GM21529 (cell line): Measurements from ENCODE around the gene CEP97.
"Not testable (repeated sequence)": the region's sequence is repeated elsewhere in the genome, so short reads cannot be mapped to it uniquely, and the experiment has no call there.

Experiments
- ATAC-seq: cut with Tn5 transposase; IDR thresholded peaks from one replicate; pipeline ENCODE4 v1.9.1; 2021; ENCODE audit not compliant: unreplicated experiment

CEP97 gene

DNA sequence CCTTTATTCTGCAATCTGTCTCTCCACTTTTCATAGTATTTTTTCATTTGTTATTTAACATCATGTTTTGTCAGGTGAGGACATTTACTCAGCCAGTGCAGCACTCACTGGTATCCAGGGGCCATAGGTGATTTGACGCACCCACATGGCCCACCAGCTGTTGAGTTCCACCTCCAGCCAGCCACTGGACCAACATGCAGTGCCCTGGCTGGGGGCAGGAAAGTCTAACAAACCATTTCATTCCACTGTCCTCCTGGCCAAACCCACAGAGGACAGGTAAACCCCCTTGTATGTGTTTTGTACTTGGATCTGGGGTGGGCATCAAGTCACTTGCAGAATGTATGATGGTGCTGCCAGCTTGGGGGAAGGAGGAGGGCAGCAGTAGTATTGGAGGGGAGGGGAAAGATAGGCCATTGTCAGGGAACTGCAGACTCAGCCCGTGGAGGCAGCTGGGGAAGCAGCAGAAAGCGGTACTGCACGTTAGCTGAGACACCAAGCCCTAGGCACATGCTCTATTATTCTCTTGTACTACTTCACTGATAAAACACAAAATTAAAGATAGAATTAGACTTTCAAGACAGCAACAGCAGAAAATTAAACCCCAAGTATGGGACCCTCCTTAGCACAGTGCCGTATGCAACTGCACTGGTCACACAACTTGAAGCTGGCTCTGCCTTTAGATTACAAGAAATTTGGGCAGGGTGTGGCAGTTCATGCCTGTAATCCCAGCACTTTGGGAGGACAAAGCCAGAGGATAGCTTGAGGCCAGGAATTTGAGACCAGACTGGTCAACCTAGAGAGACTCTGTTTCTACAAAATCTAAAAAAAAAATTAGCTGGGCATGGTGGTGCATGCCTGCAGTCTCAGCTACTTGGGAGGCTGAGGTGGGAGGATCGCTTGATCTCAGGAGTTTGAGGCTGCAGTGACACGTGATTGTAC is 22.4 kb upstream of the CEP97 start:
- ATAC-seq, result no peak

- ATAC-seq, result no peak
Measured at GRCh38 chr3:101702726-101703125, 21.7 kb upstream of the CEP97 start.

DNA sequence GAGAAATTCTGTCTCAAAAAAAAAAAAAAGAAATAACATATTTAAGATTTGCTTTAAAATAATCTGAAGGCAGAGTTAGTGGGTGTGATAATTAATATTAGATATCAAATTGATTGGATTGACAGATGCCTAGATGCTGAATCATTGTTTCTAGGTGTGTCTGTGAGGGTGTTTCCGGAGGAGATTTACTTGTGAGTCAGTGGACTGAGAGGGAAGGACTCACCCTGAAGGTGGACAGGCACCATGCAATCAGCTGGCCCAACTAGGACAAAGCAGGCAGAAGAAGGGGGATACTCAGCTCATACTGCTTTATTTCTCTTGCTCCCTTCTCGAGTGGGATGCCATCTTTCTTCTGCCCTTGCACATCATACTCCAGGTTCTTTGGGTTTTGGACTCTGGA is 21.2 kb upstream of the CEP97 start:
- no peak for ATAC-seq

- not testable (repeated sequence) for ATAC-seq
Measured at GRCh38 chr3:101704639-101705038, 19.8 kb upstream of the CEP97 start.

- no peak for ATAC-seq
Measured at GRCh38 chr3:101709126-101709525, 15.3 kb upstream of the CEP97 start.

- ATAC-seq, result no peak
Measured at GRCh38 chr3:101718455-101718854, 6.0 kb upstream of the CEP97 start.

- ATAC-seq, result no peak
Measured at GRCh38 chr3:101719604-101720185, 4.7 kb upstream of the CEP97 start.

DNA sequence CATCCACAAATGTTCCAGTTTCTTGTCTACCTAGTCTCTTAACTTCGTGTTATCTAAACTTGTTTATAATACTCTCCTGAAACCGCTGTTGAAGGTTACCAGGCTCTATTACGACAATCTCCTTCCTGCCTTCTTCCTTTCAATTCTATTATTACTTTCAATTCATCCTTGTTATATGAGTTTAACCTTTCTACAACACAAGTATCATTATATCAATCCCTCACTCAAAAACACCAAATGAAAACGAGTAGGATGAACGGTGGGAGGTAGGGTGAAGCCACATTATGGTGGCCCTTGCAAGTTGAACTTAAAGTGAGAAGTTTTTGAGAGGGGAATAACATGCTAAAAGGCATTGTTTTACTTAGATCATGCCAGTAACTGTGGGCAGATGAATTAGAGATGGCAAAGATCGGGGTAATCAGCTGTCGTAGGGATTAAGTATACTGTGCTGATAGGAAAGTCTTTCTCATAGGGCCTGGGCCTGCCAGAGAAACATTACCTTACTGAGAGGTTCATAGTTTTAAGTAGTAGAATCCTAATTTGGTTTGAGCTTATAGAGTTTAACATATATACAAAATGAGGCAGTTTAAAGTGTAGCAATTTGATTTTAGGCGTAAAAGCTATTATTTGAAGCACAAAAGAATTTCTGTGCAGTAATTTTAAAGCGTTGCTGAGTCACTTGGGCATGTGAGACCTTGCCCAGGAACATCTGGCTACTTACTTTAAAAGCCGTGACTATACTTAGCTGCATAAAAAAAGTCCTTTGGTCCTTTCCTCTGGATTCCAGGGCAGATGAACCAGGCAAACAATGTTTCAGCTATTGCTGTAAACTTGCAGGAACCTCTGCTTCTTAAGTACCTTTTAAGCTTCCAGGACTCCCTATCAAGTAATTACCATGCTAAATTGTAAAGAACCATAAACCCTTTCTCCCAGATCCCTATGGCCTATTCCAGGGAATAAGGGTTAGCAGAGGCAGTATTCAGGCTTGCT is 3.3 kb upstream of the CEP97 start:
- ATAC-seq, result no peak

DNA sequence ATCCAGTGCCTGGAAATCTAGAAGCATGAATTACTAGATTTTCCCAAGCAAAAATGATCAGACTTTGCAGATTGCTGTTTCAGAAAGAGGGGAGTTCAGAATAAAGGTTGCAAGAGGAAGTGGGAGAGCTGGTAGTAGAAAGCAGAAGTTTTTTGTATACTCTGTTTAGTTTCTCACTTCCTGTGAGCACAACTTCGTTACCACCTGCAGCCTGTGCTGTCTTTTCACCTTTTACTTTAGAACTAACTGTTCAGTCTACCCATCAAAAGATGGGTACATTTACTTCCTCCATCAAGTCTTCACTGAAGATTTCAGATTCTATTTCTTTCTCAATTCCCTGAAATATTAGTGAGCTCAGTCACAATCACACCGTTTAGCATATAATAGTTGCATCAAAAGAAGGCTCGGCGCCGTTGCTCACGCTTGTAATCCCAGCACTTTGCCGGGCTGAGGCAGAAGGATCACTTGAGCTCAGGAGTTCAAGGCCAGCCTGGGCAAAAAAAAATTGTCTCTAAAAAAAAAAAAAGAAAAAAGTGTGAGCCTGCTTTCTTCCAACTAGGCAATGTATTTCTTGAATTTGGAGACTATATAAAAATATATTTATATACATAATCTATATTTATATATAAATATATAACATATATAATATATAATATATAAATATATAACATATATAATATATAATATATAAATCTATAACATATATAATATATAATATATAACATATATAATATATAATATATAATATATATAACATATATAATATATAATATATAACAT is 1.8 kb upstream of the CEP97 start:
- ATAC-seq, result peak; percentile 52

GRCh38 chr3:101725194-101725889 is 928 bp downstream of the CEP97 start:
- ATAC-seq, result peak; percentile 15

- no peak for ATAC-seq
Measured at GRCh38 chr3:101725890-101726275, 1.5 kb downstream of the CEP97 start.

GRCh38 chr3:101729586-101729985 is 5.2 kb downstream of the CEP97 start:
- no peak for ATAC-seq

DNA sequence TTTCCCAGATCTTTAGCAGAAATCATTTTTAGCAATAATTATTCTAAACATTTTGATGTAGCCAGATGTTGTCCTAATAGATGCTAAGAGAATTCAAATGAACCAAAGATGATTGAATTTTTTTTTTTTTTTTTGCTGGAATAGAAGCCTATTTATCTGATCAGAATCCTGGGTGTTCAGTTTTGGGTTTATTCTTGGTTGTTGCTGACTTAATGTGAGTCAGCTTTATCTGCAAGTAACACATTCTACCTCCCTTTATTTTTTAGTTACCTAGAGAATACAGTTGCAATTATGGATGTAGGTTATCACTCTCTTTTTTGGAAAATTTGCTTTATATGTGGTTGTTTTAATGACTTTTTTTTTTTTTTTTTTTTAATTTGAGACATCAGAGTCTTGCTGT is 6.4 kb downstream of the CEP97 start:
- ATAC-seq, result no peak

DNA sequence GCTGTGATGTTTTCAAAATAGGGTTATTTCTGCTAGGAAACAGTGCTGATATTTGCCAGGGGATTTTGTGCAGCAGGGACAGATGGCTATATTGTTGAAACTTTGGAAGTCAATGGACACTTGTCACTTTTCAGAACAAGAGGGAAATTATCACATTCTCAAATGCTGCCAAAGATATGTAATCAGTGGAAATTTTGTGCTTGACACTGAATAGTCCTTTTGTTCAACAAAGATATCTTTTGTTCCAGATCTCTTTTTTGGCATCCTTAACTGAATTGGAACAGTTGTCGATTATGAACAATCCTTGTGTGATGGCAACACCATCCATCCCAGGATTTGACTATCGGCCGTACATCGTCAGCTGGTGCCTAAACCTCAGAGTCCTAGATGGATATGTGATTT is 7.8 kb downstream of the CEP97 start:
- ATAC-seq, result no peak

DNA sequence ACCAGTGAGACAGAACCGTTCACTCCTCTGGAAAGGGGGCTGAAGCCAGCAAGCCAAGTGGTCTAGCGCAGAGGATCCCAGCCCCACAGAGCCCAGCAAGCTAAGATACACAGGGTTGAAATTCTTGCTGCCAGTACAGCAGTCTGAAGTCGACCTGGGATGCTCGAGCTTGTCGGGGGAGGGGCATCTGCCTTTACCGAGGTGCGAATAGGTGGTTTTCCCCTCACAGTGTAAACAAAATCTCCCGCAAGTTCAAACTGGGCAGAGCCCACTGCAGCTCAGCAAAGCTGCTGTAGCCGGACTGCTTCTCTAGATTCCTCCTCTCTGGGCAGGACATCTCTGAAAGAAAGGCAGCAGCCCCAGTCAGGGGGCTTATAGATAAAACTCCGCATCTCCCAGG is 11.4 kb downstream of the CEP97 start:
- no peak for ATAC-seq

- not testable (repeated sequence) for ATAC-seq
Measured at GRCh38 chr3:101741914-101742313, 17.5 kb downstream of the CEP97 start.

DNA sequence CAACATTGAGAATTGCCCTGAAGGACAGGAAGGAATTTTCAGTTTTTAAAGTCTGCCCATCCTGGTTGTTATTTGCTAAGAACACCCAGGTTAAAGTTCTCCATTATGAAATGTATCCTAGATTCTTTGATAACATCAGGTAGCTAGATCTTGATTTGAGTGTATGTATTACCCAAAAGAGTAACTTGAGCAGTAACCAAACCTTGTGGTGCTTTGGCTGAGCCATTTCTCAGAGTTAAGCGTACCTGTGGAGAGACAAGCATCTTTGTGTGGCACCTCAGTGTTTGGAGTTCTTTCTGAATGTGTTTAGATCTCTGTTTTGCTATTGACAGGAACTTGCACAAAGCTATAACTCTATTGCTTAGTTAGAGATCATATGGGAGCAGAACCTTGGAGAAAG is 20.4 kb downstream of the CEP97 start:
- no peak for ATAC-seq

- not testable (repeated sequence) for ATAC-seq
Measured at GRCh38 chr3:101745934-101746333, 21.5 kb downstream of the CEP97 start.

GRCh38 chr3:101753386-101754113 is 29.1 kb downstream of the CEP97 start:
- not testable (repeated sequence) for ATAC-seq
